ENCODE measurements around the gene TRIM63. TPM values are rescaled to one million over a fixed set of nuclear protein-coding genes. Genes with fewer than 3 reads are reported as not detected.

The TRIM63 gene
- total RNA-seq, 1 experiment from 2014 or later: not detected

DNA sequence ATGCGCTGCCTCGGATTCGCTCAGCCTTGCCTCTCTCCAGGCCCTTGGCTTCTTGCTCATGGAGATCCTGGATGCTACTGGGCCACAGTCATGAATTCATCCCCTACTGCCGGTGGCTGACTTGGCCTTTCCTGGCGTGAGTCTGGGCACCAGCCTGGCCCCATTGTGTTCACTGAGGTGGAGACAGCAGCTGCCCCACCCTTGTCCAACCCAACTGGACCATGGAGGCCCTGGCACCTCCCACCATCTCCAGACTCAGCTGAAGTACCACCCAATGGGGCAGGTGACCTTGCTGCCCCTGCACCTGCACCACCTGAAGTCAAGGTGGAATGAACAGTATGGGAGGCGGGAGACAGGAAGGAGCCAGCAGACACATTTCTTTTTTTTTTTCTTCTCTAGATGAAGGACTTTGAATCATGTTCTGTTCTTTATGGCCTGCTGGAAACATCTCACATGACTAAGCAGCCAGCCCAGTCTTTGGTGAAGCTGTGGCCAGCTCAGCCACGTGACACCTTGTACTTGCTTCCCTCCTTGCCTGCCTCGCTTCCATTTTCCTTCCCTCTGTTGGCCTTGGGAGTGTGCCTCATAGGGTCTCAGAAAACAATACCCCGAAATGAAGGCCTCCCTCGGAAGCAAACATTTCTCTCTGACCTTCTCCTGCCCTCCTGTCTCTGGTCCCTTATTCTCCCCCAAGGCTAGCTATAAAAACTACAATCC lies 17.7 kb downstream of the TRIM63 start:
- H3K9me3 ChIP-seq (ENCODE audit: low read length): no peaks in the 10 kb centered on the region
- no TSS peak for BruUV-seq (replicated peaks)
- POLR2A ChIA-PET (ENCODE audit: unreplicated experiment): no interaction called here
- no peak overlapping the region for H3K4me2 ChIP-seq (ENCODE audit: low read length)
- peaks cover 30% of the 10 kb centered on the region for H3K27me3 ChIP-seq (ENCODE audit: low read length)
- TF ChIP-seq, protein P1, sequence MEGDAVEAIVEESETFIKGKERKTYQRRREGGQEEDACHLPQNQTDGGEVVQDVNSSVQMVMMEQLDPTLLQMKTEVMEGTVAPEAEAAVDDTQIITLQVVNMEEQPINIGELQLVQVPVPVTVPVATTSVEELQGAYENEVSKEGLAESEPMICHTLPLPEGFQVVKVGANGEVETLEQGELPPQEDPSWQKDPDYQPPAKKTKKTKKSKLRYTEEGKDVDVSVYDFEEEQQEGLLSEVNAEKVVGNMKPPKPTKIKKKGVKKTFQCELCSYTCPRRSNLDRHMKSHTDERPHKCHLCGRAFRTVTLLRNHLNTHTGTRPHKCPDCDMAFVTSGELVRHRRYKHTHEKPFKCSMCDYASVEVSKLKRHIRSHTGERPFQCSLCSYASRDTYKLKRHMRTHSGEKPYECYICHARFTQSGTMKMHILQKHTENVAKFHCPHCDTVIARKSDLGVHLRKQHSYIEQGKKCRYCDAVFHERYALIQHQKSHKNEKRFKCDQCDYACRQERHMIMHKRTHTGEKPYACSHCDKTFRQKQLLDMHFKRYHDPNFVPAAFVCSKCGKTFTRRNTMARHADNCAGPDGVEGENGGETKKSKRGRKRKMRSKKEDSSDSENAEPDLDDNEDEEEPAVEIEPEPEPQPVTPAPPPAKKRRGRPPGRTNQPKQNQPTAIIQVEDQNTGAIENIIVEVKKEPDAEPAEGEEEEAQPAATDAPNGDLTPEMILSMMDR (conservative IDR thresholded peaks at IDR 0.05; ENCODE audit: low read depth, low read length): no peak
- TF ChIP-seq EZH2phosphoT487 (IDR thresholded peaks at IDR 0.05; ENCODE audit: borderline replicate concordance, low read length) (no peak), EZH2 (IDR thresholded peaks at IDR 0.05; ENCODE audit: low read length, unreplicated experiment) (no peak)
- intact Hi-C loops (cut with micrococcal nuclease): no loop called here
- no peaks in the 10 kb centered on the region for H3K36me3 ChIP-seq (ENCODE audit: low read depth, low read length)
- no peaks in the 10 kb centered on the region for H3K4me1 ChIP-seq (ENCODE audit: insufficient read depth, low read length)
- H3K4me3 ChIP-seq (ENCODE audit: low read length): no peak overlapping the region
- H3K9ac ChIP-seq (ENCODE audit: low read length): no peak overlapping the region
- H4K20me1 ChIP-seq (ENCODE audit: low read length): no peaks in the 10 kb centered on the region
- H3K27ac ChIP-seq (ENCODE audit: low read length): no peak overlapping the region
- no peak for DNase-seq
- CTCF ChIA-PET: no interaction called here
- ATAC-seq: no peak
- H2AFZ ChIP-seq (ENCODE audit: low read length): no peak overlapping the region
- H3K9me2 ChIP-seq (replicated peaks; ENCODE audit: low read length): no peaks in the 10 kb centered on the region
- no peaks in the 10 kb centered on the region for H3K79me2 ChIP-seq (ENCODE audit: low read length)
- H3F3A ChIP-seq (ENCODE audit: low read length, unreplicated experiment): no peaks in the 10 kb centered on the region

DNA sequence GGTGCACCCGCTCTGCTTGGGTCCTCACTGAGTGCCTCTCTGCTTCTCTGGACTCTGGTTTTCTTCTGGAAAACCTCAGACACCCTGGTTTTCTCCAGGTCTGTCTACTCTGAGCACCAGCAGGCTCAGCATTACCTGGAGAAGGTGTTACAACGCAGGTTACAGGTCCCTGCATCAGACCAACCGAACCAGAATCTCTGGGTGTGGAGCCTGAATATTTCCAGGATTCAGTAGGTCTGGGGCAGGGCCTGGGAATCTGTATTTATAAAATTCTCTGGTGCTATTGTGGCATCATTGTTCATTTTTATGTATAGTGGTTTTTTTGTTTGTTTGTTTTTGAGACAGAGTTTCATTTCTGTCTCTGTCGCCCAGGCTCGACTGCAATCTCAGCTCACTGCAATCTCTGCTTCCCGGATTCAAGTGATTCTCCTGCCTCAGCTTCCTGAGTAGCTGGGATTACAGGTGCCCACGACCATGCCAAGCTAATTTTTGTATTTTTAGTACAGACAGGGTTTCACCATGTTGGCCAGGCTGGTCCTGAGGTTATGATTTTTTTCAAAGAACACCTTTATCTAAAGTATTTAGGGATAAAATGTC lies 20.1 kb downstream of the TRIM63 start:
- ChIA-PET CTCF (no interaction called here), POLR2A (ENCODE audit: unreplicated experiment) (no interaction called here)
- Histone ChIP-seq H3K4me3 (ENCODE audit: low read length) (no peak overlapping the region), H3K4me1 (ENCODE audit: insufficient read depth, low read length) (no peaks in the 10 kb centered on the region), H3K9ac (ENCODE audit: low read length) (no peak overlapping the region), H3K36me3 (ENCODE audit: low read depth, low read length) (no peaks in the 10 kb centered on the region), H3K4me2 (ENCODE audit: low read length) (no peak overlapping the region), H3F3A (ENCODE audit: low read length, unreplicated experiment) (no peaks in the 10 kb centered on the region), H2AFZ (ENCODE audit: low read length) (no peak overlapping the region), H3K27me3 (ENCODE audit: low read length) (peaks cover 35% of the 10 kb centered on the region), H3K79me2 (ENCODE audit: low read length) (no peaks in the 10 kb centered on the region), H3K27ac (ENCODE audit: low read length) (no peak overlapping the region), H4K20me1 (ENCODE audit: low read length) (no peaks in the 10 kb centered on the region), H3K9me2 (replicated peaks; ENCODE audit: low read length) (no peaks in the 10 kb centered on the region), H3K9me3 (ENCODE audit: low read length) (no peaks in the 10 kb centered on the region)
- intact Hi-C loops (cut with micrococcal nuclease): no loop called here
- ATAC-seq (no peak), DNase-seq (no peak)
- TF ChIP-seq, protein P1 (conservative IDR thresholded peaks at IDR 0.05; ENCODE audit: low read depth, low read length): no peak
- TF ChIP-seq EZH2 (IDR thresholded peaks at IDR 0.05; ENCODE audit: low read length, unreplicated experiment) (no peak), EZH2phosphoT487 (IDR thresholded peaks at IDR 0.05; ENCODE audit: borderline replicate concordance, low read length) (no peak)
- no TSS peak for BruUV-seq (replicated peaks)

Data from PC-3 (cell line).